Neural cell (in vitro differentiated cells): Measurements from ENCODE around the gene MSGN1.

Experiments
- CTCF ChIP-seq: fragments of 450-650 bp; IDR thresholded peaks from 2 replicates; pipeline ENCODE4 v1.5.1; 2014; ENCODE audit warnings: antibody characterized with exemption, mild to moderate bottlenecking, moderate library complexity; ENCODE audit not compliant: poor library complexity, severe bottlenecking
- RAD21 ChIP-seq: fragments of 450-650 bp; conservative IDR thresholded peaks from 2 replicates; pipeline ENCODE4 v1.6.1; 2014; ENCODE audit warnings: antibody characterized with exemption, mild to moderate bottlenecking, moderate library complexity

DNA sequence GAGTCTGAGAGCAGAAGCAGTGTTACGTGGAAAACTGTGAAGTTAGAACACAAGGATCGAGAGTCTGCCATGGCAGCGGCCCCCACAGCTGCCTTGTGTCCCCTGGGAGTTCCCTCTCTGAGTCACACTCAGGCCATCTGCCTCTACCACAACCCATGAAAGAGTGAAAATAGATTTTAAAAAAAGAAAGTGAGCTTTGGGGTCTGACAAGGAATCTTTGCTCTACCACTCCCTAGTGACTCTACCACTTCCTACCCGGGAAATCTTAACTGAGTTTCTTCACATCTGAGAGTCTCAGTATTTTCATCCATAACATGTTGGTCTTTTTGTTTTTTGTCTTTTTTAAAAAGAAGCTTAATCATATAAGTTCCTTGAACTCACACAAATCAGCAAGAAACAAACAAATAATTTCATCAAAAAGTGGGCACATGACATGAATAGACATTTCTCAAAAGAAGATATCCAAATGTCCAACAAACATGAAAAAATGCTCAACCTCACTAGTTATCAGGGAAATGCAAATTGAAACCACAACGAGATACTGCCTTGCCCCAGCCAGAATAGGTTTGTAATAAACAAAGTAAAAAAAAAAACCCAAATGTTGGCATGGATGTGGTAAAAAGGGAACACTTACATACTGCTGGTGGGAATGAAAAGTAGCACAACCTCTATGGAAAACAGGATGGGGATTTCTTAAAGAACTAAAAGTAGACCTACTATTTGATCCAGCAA, 2.4 kb upstream of the MSGN1 start:
- TF ChIP-seq CTCF, result no peak
- no peak for TF ChIP-seq RAD21
